NCI-H82 (cell line): Measurements from ENCODE around the gene PPP4R4.
A peak's percentile ranks its signal among the peaks of the same experiment; 100 is the strongest.

ENCODE experiments used
- DNase-seq: peaks from one replicate; lab custom pipeline; 2025; lab: John Stamatoyannopoulos, UW

PPP4R4 gene, protein sequence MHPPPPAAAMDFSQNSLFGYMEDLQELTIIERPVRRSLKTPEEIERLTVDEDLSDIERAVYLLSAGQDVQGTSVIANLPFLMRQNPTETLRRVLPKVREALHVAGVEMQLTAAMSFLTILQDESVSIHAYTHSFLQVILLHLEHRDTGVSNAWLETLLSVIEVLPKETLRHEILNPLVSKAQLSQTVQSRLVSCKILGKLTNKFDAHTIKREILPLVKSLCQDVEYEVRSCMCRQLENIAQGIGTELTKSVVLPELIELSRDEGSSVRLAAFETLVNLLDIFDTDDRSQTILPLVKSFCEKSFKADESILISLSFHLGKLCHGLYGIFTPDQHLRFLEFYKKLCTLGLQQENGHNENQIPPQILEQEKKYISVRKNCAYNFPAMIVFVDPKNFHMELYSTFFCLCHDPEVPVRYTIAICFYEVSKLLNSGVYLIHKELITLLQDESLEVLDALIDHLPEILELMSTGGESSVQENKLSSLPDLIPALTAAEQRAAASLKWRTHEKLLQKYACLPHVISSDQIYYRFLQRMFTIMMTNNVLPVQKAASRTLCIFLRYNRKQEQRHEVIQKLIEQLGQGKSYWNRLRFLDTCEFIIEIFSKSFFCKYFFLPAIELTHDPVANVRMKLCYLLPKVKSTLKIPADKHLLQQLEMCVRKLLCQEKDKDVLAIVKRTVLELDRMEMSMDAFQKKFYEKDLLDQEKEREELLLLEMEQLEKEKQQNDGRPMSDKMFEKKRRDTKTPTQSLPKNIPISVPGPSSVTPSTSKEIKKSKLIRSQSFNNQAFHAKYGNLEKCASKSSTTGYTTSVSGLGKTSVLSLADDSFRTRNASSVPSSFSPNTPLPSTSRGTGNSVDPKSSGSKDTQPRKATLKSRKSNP

DNA sequence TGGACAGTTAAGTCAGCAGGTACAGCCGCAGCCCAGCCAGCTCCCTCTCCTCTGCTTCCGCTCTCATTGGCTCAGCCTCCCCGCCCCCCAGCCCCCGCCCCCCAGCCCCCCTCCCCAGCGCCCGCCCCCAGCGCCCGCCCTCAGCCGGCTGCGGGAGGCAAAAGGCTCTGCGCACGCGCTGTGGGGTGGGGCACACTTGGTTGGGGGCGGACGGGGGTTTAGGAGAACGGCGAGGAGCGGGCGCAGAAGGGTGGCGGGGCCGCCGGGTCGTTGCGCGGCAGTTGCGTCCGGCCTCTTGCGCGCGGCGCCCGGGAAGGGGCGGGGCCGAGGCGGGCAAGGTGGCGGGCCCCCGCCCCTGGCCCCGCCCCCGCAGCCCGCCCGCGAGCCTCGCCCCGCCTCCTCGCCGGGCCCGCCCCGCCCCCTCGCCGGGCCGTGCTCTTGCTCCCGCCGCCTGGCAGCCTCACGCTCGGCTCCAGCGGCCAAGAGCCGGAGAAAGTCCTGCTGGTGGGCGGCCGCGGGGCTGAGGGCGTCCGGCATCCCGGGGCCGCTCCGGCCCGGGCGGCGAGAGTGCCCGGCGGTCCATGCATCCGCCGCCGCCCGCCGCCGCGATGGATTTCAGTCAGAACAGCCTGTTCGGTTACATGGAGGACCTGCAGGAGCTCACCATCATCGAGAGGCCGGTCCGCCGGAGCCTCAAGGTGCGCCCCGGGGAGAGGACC is at the start of gene PPP4R4:
Gene PPP4R4, plus strand, starts transcription at position 438 of the 719 bp plus-strand sequence. Its CDS starts 144 bp downstream, at position 582.
- DNase-seq: peak; percentile 96

DNA sequence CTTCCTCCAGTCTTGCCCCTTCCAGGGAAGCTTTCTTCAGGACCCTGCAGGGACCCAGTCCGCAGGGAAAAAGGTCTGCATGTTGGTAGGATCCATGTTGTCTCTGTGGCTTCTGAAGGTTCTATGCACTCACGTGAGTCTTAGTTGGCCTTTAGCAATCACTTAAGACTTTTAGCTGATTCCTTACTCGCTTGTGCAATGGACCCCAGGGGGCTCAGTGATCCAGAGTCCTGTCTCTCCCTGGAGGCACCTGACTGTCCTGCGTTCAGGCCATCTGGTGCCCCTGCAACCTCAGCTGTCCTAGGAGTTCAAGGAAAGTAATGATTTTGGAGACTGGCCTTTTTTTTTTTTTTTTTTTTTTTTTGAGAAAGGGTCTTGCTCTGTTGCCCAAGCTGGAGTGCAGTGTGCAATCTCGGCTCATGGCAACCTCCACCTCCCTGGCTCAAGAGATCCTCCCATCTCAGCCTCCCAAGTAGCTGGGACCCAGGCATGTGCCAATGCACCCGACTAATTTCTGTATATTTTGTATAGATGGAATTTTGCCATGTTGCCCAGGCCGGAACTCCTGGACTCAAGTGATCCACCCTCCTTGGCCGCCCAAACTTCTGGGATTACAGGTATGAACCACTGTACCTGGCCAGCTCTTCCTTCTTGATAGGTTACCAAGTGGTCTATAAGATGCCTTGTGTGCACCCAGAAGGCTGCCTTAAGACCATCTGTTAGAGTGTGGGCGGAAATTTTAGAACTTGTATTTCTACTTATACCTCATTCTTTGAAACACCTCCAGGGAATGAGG is 49.3 kb upstream of the PPP4R4 start:
- DNase-seq: no peak

DNA sequence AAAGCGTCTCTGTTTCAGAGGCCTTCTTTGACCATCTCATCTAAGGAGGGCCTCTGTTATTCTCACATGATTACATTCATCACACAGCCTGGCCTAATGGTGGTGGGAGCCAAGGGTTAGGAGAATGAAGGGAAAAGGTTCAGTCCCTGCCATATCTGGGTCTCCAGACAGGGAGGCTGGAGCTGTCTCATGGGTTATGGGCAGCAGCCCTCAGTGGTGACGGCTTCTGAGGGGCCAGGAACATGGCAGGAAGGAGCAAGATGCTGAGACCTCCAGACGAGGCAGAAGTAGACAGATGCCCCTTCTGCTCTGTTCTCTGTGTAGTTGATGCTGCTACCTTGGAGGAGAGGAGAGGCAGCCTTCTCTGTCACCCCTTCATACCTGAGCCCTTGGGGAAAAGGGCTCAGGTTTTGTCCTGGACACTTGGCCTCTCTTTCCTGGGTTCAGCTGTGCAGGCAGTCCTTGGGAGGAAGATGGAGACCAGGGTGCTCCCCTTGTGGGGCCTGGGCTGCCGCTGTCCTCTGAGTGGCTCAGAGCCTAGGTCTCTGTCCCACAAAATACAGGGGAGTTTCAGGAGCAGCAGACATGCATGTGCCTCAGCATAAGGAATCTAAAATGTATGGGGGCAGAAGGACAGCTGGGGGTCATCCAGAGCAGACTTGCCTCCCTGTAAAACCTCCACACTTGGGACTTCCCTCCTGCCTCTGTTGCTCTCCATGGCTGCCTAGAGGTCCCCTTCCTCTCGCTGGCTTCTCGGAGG is 48.3 kb upstream of the PPP4R4 start:
- DNase-seq: no peak

DNA sequence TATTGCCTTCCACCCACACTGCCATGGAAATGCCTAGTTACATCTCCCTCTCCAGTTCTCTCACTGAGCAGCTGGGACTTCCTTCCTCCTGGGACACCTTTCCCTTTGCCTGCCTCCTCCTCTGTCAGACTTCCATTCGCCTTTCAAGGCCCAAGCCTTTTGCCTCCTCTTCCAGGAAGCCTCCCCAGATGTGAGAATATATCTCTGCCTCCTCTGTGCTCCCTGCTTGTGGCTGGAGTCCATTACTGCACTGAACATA is 47.8 kb upstream of the PPP4R4 start:
- DNase-seq: no peak

DNA sequence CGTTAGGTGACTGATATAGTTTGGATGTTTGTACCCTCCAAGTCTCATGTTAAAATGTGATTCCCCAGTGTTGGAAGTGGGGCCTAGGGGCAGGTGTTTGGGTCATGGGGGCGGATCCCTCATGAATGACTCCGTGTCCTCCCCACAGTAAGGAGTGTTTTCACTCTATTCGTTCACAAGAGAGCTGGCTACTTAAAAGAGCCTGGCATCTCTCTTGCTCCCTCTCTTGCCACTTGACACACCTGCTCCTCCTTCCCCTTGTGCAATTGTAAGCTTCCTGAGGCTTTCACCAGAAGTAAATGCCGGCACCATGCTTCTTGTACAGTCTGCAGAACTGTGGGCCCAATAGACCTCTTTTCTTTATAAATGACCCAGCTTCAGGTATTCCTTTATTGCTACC is 47.3 kb upstream of the PPP4R4 start:
- DNase-seq: no peak

DNA sequence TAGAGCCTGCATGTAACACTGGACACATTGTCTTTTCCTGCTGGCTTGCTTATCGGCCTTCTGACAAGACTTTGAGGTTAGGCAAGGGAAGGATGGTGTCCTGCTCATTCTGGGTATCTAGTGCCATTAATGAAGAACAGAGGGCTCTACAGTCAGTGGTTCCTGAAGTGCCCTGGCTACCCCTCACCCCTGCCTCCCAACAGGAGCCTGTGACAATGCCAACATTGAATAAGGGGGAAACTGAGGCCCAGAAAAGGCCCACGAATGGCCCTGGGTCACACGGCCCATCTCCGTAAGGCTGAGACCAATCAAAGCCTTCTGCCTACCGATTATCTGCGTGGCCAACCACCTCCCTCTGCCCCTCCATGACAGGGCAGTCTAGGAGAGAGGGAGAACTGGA is 46.8 kb upstream of the PPP4R4 start:
- no peak for DNase-seq

DNA sequence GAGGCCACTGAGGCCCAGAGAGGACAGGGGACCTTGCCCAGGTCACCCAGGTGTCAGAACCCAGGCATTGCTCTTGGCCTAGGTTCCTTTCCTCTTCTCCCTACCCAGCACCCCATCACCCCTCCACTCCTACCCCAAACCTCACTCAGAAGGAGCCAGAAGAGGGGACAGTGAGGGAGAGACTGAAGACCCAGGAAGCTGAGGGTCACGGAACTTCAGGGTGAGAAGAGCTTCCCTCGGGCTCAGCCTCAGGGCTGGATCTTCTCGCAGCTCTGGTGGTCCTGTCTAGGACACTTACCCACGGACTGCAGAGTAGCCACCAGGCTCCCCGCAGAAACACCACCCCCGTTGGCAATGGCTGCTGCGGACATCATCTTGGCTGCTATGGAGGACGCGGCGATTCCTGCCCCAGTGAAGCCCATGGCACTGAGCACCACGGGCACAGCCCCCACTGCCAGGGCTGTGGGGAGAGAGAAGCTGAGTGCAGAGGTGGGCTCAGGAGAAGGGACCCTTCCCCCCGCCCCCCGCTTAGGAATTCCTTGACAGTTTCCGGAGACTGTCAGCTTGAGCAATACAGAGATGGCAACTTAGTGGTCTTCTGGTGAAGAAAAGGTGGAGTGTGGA is 45.8 kb upstream of the PPP4R4 start:
- no peak for DNase-seq

DNA sequence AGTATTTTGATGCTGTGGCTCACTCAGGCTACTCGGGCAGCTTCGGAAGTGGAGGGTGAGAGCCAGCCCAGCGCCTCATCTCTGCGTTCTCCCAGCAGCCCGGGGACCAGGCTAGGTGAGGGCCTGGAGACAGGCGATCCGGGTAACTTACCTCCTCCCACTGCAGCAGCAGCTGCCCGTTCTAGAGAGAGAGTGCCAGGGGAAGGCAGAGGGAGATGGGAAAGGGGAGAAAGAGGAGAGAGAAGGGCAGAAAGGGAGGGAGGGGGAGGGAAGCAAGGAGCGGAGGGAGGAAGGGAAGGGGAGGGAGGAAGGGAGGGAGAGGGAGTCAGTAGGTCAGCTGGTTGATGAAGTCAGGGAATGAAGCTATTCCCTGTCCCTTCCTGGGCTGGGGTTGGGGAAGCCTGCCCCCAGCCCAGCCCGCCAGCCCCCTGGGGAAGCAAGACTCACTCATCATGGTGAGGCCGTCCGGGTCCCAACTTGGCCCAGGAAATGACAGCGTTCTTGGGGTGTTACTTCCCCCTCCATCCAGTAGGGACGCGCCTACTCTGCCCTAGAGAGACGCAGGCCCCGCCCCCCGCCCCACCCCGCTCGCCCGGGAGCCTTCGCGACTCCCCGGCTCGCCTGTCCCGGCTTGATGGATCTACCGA is 44.9 kb upstream of the PPP4R4 start, which contains the start of gene IFI27L2:
Gene IFI27L2, minus strand, starts transcription at position 494 of the 647 bp plus-strand sequence. Its CDS starts 40 bp downstream, at position 454.
- DNase-seq: peak; percentile 81

DNA sequence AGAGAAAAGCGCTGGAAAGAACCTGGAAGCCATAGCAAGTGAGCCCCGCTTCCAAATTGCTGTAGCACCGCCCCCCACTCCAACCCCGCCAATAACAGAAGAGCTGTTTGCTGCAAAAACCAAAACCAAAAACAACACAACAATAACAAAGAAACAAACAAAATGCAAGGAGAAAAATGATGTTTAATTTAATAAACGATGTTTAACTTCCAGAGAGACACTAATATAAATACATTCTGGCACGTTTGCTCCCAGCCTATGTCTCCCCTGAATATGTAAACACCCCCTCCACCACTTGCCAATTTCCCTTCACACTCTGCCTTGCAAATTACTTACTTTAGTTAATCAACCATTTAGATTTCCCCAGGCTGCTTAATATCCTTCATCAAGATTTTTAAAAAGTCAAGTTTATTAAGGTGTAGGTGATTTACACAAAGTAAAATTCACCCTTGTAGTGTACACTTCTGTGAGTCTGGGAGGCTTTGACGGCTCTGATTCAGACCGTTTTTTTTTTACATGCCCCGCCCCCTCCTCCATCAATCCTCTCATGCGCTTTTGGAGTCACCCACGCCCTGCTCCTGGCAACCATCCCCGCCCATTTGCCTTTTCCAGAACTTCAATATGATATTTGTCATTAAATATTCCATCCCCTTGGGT is 44.2 kb upstream of the PPP4R4 start:
- DNase-seq: peak; percentile 77

DNA sequence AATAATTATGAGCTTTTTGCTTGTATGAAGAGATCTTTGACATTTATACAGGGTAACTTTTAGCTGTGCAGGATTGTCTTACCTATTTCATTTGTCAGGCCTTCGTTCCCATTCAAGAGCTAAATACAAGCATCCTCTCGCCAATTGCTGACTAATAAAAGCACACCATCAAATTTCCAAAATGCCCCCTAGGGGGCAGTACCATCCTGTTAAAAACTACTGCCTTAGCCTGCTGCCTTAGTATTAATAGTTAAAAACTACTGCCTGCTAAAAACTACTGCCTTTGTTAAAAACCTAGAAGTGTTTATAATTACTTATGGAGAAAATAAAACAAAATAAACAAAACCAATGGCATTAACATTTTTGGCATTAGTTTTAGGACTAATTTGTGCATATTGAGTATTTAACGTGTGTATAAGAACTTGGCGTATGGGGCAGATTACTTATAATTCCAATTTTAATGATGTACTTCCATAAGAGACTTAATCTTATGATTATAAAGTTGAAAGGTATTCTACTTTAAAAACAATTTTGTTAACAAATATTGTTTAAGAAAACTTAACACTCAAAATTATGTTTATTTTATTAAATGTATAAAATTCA is 41.7 kb upstream of the PPP4R4 start:
- DNase-seq: peak; percentile 86

DNA sequence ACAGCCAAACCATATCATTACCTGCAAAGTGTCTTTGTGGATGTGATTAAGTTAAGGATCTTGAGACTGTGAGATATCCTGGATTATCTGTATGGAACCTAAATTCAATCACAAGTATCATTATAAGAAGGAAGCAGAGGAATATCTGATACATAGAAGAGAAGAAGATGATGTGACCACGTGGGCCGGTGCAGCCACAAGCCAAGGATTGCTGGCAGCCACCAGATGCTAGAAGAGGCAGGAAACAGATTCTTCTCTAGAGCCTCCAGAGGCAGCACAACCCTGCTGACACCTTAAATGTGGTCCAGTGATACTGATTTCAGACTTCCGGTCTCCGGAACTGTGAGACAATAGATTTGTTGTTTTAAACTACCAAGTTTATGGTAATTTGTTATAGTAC is 38.6 kb upstream of the PPP4R4 start:
- DNase-seq: no peak

DNA sequence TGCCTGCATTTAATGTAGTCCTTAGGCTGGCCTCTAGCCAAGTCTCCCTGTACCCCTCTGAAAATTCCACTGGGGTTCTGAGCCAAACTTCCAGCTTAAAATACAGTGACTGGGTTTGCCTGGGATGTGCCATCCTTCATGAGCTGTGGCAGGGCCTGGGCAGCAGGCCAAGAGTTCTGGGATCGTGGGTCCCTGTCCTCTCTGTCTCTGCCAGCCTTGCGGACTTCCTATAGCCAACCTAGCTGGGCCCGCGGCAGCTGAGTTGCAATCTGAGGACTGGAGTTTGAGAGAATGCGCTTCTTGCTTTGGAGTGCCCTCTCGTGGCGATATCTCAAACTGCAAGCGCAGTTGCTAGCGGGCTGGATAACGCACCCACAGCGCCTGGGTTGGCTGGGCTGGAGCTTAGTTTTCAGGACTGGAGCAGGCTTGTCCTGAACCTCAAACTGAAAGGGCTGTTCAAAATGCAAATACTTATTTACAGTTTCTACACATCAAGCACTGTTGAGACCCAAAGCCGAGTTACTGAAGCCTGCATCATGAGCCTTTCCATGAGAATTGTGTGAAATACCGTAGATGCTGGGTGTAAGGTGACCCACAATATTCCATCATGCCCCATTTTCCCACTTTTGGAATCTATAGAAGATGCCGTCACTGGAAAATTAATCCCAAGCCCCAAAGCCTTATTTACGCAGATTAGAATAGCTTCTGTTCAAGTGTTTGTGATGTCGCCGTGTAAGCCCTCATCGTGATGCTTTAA is 37.4 kb upstream of the PPP4R4 start:
- peak; percentile 87 for DNase-seq

DNA sequence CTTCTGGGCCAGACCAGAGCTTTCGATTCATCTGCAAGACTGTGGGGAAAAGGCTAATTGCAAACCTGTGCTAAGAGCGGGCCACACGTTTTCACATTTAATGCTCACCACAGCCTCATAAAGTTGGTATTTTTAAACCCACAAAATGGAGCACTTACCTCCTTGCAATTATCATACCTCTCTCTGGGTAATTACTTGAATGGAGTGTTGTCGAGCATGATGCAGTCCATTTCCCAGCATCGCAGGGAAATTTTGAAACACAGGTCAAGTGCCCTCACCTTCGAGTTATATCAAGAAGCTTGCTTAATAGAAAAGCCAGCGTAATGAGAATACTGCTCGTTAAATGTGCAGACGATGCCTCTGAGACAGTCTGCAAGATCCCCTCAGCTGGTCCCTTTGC is 35.9 kb upstream of the PPP4R4 start:
- no peak for DNase-seq

DNA sequence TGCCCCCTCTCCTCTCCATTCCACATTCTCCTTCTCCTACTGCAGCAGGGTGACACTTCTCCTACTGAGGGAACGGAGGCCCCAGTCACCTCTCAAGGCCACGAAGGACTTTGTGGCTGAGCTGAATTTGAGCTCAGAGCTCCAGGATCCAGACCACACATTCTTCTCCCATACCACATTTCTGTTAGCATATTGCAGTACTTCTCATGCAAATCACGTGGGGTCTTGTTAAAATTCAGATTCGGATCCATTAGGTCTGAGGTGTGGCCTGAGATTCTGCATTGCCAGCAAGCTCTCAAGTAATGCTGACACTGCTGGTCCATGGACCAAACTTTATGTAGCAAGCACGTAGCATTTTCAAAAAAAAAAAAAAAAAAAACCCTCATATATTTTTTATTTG is 35.1 kb upstream of the PPP4R4 start:
- no peak for DNase-seq

DNA sequence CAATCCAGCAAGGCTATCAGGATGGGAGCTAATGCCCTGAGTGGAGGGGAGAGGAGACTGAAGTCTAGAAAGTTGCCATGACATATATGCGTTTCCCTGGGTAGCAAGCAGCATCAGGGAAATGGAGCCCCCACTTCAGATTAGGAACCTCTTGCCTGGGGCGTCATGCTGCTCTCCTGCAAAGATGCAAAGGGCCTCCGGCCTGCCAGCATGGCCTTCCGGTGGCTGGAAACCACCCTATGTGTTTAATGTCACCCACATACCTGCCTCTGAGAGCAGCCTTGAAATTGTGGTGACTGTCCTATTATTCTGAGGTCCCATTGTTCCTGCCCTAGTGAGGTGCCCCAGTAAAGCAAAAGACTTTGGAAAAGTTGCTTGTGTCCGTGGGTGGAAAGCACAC is 34.7 kb upstream of the PPP4R4 start:
- DNase-seq: no peak

DNA sequence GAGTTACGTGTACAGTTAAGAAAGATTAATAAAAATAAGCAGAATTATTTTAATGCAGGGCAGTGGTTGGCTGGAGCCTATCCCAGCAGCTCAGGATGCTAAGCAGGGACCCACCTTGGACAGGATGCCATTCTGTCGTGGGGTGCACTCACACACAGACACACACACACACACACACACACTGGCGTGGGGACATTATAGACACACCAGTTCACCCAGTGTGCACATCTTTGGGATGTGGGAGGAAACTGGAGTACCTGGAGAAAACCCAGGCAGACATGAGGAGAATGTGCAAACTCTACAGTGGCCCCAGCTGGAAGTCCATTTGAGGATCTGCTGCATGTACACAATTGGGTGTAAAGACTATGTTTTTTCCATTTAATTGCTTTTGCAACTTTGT is 31.9 kb upstream of the PPP4R4 start:
- no peak for DNase-seq

DNA sequence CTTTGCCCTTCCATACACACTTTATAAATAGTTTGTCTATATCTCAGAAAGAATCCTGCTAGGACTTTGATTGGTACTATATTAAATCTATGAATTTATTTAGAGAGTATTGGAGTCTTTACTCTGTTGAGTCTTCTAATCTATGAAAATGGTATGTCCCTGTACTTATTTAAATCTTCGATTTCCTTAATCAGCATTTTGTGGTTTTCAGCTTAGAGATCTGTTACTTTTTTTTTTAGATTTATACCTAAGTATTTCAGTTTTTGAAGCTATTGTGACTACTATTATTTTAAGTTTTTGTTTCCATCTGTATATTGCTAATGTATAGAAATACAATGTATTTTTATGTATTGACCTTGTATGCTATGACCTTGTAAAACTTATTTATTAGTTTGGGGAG is 31.3 kb upstream of the PPP4R4 start:
- no peak for DNase-seq

DNA sequence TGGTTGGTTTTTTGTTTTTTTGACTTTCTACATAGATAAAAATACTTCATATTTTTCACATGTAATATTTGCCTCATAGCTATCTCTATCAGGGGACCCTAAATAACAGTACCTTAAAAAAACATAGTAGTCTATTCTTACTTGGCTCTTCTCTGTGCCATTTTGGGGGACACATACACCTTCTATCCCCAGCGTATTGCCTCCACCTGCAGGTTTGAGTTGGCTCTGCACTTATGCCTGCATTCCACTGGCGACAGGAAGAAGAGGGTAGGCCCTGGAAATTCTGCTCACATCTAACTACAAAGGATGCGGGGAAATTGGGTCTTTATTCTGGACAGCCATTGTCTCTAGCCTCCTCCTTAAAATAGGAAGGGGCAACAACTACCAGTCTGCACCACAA is 30.9 kb upstream of the PPP4R4 start:
- DNase-seq: peak; percentile 29
